Measurements from ENCODE around the gene TOMM5. TPM values are rescaled to one million over a fixed set of nuclear protein-coding genes. Genes with fewer than 3 reads are reported as not detected.

TOMM5 gene
- polyA plus RNA-seq, 2 of the 4 experiments (the other 2 are of a cell fraction) = 338 to 339 TPM

DNA sequence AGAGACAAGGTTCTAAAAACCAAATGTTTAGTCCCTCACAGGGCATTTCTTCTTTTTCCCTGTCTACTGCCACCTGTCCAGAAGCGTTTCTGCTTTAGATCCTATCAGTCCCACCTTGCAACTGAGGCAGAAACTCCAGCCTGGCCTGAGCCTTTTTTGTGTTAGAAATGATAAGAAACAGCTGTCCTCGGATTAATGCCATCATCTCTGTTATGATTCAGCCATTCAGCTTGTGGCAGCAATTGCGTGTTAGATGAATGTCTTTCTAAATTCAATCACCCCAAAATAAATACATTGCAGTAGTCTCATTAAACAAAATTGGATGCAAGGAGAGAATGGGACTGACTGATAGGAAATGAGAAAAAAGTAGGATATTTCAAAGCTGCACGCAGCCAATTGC, 30.1 kb upstream of the TOMM5 start:
- Histone ChIP-seq H3K27ac (no peak overlapping the region), H3K4me1 (no peaks in the 10 kb centered on the region), H3K4me2 (no peak overlapping the region), H3K4me3 (no peak overlapping the region), H3K9me3 (no peaks in the 10 kb centered on the region)
- no peak for DNase-seq (ENCODE audit: low read depth in 1 of 2, low spot score in 1 of 2)
- POLR2A ChIA-PET = no interaction called here
- 64% methylated on average over 4 of the region's 4 CpGs for WGBS (ENCODE audit: missing lambda C conversion rate)
- no peak for ATAC-seq
- TF ChIP-seq RARB (CRISPR knock-in tag; IDR thresholded peaks at IDR 0.05) (no peak), ZFP36 (IDR thresholded peaks at IDR 0.05; ENCODE audit: borderline replicate concordance, partially characterized antibody) (no peak), CHD2 (IDR thresholded peaks at IDR 0.05; ENCODE audit: low read length, partially characterized antibody) (no peak), FOSL2 (IDR thresholded peaks at IDR 0.05) (no peak), FOSL2 (CRISPR knock-in tag; IDR thresholded peaks at IDR 0.05) (no peak), PHF8 (IDR thresholded peaks at IDR 0.05; ENCODE audit: borderline replicate concordance, low read depth) (no peak), HOXB13 (CRISPR knock-in tag; IDR thresholded peaks at IDR 0.05; ENCODE audit: low read depth) (no peak), TFCP2L1 (CRISPR knock-in tag; IDR thresholded peaks at IDR 0.05) (no peak), EHMT2 (IDR thresholded peaks at IDR 0.05; ENCODE audit: low read depth) (no peak), ZC3H11A (IDR thresholded peaks at IDR 0.05) (no peak), BHLHE40 (IDR thresholded peaks at IDR 0.05; ENCODE audit: low read depth, low read length) (no peak), KDM5A (IDR thresholded peaks at IDR 0.05) (no peak), HOXB5 (CRISPR knock-in tag; IDR thresholded peaks at IDR 0.05) (no peak), CHD4 (IDR thresholded peaks at IDR 0.05; ENCODE audit: borderline replicate concordance) (no peak), TP53 (CRISPR knock-in tag; IDR thresholded peaks at IDR 0.05) (no peak), HDAC2 (IDR thresholded peaks at IDR 0.05) (no peak)
- TF ChIP-seq, protein P1, sequence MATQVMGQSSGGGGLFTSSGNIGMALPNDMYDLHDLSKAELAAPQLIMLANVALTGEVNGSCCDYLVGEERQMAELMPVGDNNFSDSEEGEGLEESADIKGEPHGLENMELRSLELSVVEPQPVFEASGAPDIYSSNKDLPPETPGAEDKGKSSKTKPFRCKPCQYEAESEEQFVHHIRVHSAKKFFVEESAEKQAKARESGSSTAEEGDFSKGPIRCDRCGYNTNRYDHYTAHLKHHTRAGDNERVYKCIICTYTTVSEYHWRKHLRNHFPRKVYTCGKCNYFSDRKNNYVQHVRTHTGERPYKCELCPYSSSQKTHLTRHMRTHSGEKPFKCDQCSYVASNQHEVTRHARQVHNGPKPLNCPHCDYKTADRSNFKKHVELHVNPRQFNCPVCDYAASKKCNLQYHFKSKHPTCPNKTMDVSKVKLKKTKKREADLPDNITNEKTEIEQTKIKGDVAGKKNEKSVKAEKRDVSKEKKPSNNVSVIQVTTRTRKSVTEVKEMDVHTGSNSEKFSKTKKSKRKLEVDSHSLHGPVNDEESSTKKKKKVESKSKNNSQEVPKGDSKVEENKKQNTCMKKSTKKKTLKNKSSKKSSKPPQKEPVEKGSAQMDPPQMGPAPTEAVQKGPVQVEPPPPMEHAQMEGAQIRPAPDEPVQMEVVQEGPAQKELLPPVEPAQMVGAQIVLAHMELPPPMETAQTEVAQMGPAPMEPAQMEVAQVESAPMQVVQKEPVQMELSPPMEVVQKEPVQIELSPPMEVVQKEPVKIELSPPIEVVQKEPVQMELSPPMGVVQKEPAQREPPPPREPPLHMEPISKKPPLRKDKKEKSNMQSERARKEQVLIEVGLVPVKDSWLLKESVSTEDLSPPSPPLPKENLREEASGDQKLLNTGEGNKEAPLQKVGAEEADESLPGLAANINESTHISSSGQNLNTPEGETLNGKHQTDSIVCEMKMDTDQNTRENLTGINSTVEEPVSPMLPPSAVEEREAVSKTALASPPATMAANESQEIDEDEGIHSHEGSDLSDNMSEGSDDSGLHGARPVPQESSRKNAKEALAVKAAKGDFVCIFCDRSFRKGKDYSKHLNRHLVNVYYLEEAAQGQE (IDR thresholded peaks at IDR 0.05) = no peak
- TF ChIP-seq, protein P2, sequence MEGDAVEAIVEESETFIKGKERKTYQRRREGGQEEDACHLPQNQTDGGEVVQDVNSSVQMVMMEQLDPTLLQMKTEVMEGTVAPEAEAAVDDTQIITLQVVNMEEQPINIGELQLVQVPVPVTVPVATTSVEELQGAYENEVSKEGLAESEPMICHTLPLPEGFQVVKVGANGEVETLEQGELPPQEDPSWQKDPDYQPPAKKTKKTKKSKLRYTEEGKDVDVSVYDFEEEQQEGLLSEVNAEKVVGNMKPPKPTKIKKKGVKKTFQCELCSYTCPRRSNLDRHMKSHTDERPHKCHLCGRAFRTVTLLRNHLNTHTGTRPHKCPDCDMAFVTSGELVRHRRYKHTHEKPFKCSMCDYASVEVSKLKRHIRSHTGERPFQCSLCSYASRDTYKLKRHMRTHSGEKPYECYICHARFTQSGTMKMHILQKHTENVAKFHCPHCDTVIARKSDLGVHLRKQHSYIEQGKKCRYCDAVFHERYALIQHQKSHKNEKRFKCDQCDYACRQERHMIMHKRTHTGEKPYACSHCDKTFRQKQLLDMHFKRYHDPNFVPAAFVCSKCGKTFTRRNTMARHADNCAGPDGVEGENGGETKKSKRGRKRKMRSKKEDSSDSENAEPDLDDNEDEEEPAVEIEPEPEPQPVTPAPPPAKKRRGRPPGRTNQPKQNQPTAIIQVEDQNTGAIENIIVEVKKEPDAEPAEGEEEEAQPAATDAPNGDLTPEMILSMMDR (IDR thresholded peaks at IDR 0.05) = no peak
- CTCF ChIA-PET = interaction anchor here (1.3 kb wide), 1 partner anchor 28 kb away, joined by 3 read pairs; the partner anchor contains the start of gene FRMPD1
- no peak for FAIRE-seq

DNA sequence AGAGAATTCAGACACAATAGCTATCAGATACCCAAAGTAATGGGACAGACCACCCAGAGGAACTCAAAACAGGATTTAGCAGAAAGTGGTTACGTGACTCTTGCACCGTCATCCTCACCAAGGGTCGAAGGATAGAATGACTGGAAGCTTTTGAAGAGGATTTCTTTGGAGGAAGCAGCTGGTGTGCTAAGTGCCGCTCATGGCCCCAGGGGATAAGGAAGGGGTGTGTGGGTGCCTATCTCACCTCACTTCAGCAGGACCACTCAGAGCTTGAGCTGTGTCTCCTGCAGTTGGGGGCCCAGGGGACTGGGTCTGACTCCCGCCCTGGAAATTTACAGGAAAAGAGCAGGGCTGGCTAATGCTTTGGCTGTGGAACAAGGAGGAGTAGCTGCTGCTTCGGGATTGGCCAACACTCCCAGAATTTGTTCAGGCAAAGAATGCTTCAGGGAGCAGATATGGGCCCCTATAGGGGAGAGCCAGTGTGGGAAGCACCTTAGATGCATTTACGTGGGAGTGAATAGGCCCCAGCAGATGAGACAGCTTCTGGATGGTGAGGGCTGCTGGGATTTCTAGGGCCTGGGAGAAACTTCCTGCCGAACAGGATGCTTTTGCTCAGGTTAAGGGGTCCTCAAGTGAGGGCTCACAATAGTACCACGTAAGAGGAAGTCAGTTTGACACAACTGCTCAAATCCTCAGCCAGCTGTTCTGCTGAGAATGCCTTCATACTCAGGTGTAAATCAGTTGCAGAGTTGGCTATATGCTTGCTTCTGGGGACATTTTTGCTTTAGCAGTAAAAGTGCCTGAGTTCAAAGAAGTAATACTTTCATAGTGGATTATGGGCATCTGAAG, 29.1 kb upstream of the TOMM5 start:
- no peak for DNase-seq (ENCODE audit: low read depth in 1 of 2, low spot score in 1 of 2)
- Histone ChIP-seq H3K9me3 (no peaks in the 10 kb centered on the region), H3K27ac (no peak overlapping the region), H3K4me1 (no peaks in the 10 kb centered on the region), H3K4me2 (no peak overlapping the region), H3K4me3 (no peak overlapping the region)
- ChIA-PET POLR2A (no interaction called here), CTCF (interaction anchor here (1.3 kb wide), 1 partner anchor 29 kb away, joined by 3 read pairs; the partner anchor contains the start of gene FRMPD1)
- WGBS (ENCODE audit: missing lambda C conversion rate) = 65% methylated on average over 9 of the region's 9 CpGs
- no peak for ATAC-seq
- no peak for FAIRE-seq
- TF ChIP-seq, protein P3, sequence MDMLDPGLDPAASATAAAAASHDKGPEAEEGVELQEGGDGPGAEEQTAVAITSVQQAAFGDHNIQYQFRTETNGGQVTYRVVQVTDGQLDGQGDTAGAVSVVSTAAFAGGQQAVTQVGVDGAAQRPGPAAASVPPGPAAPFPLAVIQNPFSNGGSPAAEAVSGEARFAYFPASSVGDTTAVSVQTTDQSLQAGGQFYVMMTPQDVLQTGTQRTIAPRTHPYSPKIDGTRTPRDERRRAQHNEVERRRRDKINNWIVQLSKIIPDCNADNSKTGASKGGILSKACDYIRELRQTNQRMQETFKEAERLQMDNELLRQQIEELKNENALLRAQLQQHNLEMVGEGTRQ (IDR thresholded peaks at IDR 0.05) = no peak
- TF ChIP-seq, protein P4, sequence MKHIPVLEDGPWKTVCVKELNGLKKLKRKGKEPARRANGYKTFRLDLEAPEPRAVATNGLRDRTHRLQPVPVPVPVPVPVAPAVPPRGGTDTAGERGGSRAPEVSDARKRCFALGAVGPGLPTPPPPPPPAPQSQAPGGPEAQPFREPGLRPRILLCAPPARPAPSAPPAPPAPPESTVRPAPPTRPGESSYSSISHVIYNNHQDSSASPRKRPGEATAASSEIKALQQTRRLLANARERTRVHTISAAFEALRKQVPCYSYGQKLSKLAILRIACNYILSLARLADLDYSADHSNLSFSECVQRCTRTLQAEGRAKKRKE (CRISPR knock-in tag; IDR thresholded peaks at IDR 0.05; ENCODE audit: low read depth) = no peak
- TF ChIP-seq, protein P5, sequence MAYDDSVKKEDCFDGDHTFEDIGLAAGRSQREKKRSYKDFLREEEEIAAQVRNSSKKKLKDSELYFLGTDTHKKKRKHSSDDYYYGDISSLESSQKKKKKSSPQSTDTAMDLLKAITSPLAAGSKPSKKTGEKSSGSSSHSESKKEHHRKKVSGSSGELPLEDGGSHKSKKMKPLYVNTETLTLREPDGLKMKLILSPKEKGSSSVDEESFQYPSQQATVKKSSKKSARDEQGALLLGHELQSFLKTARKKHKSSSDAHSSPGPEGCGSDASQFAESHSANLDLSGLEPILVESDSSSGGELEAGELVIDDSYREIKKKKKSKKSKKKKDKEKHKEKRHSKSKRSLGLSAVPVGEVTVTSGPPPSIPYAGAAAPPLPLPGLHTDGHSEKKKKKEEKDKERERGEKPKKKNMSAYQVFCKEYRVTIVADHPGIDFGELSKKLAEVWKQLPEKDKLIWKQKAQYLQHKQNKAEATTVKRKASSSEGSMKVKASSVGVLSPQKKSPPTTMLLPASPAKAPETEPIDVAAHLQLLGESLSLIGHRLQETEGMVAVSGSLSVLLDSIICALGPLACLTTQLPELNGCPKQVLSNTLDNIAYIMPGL (CRISPR knock-in tag; IDR thresholded peaks at IDR 0.05; ENCODE audit: borderline replicate concordance) = no peak
- TF ChIP-seq KDM1A (IDR thresholded peaks at IDR 0.05; ENCODE audit: low read depth) (no peak), CBX8 (IDR thresholded peaks at IDR 0.05) (no peak), FOSB (CRISPR knock-in tag; IDR thresholded peaks at IDR 0.05) (no peak), RAD21 (conservative IDR thresholded peaks at IDR 0.05 in 1 of 2, IDR thresholded peaks at IDR 0.05 in 1 of 2) (no peak)

Measured in A549 (cell line).